OCI-LY1 (cell line): ENCODE results near the gene MAPK8.

Source experiments
- H2AFZ ChIP-seq: fragments of 200-600 bp; sonication (generic), shearing (Covaris generic); 2 replicates; pipeline ENCODE4 v1.6.0; 2014; ENCODE audit warnings: antibody characterized with exemption, mild to moderate bottlenecking, low read length
- H3F3A ChIP-seq: fragments of 200-600 bp; sonication (generic), shearing (Covaris generic); 2 replicates; pipeline ENCODE4 v1.6.0; 2014; ENCODE audit warnings: mild to moderate bottlenecking, antibody characterized with exemption, low read length, moderate library complexity; ENCODE audit not compliant: insufficient read depth
- H3K27ac ChIP-seq: fragments of 200-600 bp; sonication (generic); 2 replicates; pipeline ENCODE4 v1.5.1; 2014; ENCODE audit warnings: low read length, mixed run types, mild to moderate bottlenecking, low read depth; ENCODE audit not compliant: poor library complexity, severe bottlenecking
- H3K27me3 ChIP-seq: fragments of 200-600 bp; sonication (generic); 2 replicates; pipeline ENCODE4 v1.6.0; 2014; ENCODE audit warnings: antibody characterized with exemption, mild to moderate bottlenecking, low read length, moderate library complexity; ENCODE audit not compliant: insufficient read depth
- H3K36me3 ChIP-seq: fragments of 200-600 bp; sonication (generic); 2 replicates; pipeline ENCODE4 v1.6.1; 2014; ENCODE audit warnings: mild to moderate bottlenecking, antibody characterized with exemption, low read length, moderate library complexity, mixed read lengths; ENCODE audit not compliant: insufficient read depth
- H3K4me1 ChIP-seq: fragments of 200-600 bp; sonication (generic); 2 replicates; pipeline ENCODE4 v1.5.1; 2014; ENCODE audit warnings: mild to moderate bottlenecking, low read length, moderate library complexity; ENCODE audit not compliant: insufficient read depth, severe bottlenecking
- H3K4me2 ChIP-seq: fragments of 200-600 bp; sonication (generic), shearing (Covaris generic); 2 replicates; pipeline ENCODE4 v1.6.1; 2014; ENCODE audit warnings: low read length
- H3K4me3 ChIP-seq: fragments of 200-600 bp; sonication (generic); 2 replicates; pipeline ENCODE4 v1.5.1; 2014; ENCODE audit warnings: low read length, low read depth, mild to moderate bottlenecking, mixed read lengths; ENCODE audit not compliant: poor library complexity, severe bottlenecking
- H3K79me2 ChIP-seq: fragments of 200-600 bp; shearing (Covaris generic); 2 replicates; pipeline ENCODE4 v1.6.1; 2016; ENCODE audit warnings: mixed run types, low read length, mixed read lengths; ENCODE audit not compliant: insufficient read depth
- H3K9ac ChIP-seq: fragments of 200-600 bp; sonication (generic), shearing (Covaris generic); 2 replicates; pipeline ENCODE4 v1.6.1; 2014; ENCODE audit warnings: mild to moderate bottlenecking, low read length, mixed read lengths
- H3K9me2 ChIP-seq: fragments of 200-600 bp; sonication (generic), shearing (Covaris generic); 2 replicates; pipeline ENCODE4 v1.6.1; 2014; ENCODE audit warnings: low read depth, mild to moderate bottlenecking, low read length, mixed read lengths
- H3K9me3 ChIP-seq: fragments of 200-600 bp; shearing (Covaris generic); 2 replicates; pipeline ENCODE4 v1.6.1; 2014; ENCODE audit warnings: low read length, mixed read lengths
- H4K20me1 ChIP-seq: fragments of 200-600 bp; sonication (generic), shearing (Covaris generic); 2 replicates; pipeline ENCODE4 v1.6.0; 2016; ENCODE audit warnings: mild to moderate bottlenecking, low read length; ENCODE audit not compliant: insufficient read depth
- CTCF ChIP-seq: fragments of 200-600 bp; sonication (generic), shearing (Covaris generic); IDR thresholded peaks from 2 replicates; pipeline ENCODE4 v1.5.1; 2017; ENCODE audit warnings: mild to moderate bottlenecking, antibody characterized with exemption, low read length, moderate library complexity, mixed read lengths
- EZH2 ChIP-seq: fragments of 200-600 bp; sonication (generic), shearing (Covaris generic); IDR thresholded peaks from 2 replicates; pipeline ENCODE4 v1.8.0; 2017; ENCODE audit warnings: borderline replicate concordance, mixed run types, mild to moderate bottlenecking, antibody characterized with exemption, low read length, moderate library complexity, mixed read lengths

The MAPK8 gene

GRCh38 chr10:48456361-48456804 is 149.9 kb downstream of the MAPK8 start:
- H3F3A ChIP-seq = no peaks in the 10 kb centered on the region
- no peaks in the 10 kb centered on the region for H3K9me3 ChIP-seq
- H3K9me2 ChIP-seq = no peaks in the 10 kb centered on the region
- no peaks in the 10 kb centered on the region for H3K27me3 ChIP-seq
- no peak for TF ChIP-seq CTCF
- no peak for TF ChIP-seq EZH2
- H3K27ac ChIP-seq = no peak overlapping the region
- no peak overlapping the region for H3K9ac ChIP-seq
- H3K4me2 ChIP-seq = no peak overlapping the region
- H2AFZ ChIP-seq = no peak overlapping the region
- H3K4me1 ChIP-seq = no peaks in the 10 kb centered on the region
- no peaks in the 10 kb centered on the region for H3K79me2 ChIP-seq
- no peaks in the 10 kb centered on the region for H3K36me3 ChIP-seq
- no peak overlapping the region for H3K4me3 ChIP-seq
- H4K20me1 ChIP-seq = no peaks in the 10 kb centered on the region

DNA sequence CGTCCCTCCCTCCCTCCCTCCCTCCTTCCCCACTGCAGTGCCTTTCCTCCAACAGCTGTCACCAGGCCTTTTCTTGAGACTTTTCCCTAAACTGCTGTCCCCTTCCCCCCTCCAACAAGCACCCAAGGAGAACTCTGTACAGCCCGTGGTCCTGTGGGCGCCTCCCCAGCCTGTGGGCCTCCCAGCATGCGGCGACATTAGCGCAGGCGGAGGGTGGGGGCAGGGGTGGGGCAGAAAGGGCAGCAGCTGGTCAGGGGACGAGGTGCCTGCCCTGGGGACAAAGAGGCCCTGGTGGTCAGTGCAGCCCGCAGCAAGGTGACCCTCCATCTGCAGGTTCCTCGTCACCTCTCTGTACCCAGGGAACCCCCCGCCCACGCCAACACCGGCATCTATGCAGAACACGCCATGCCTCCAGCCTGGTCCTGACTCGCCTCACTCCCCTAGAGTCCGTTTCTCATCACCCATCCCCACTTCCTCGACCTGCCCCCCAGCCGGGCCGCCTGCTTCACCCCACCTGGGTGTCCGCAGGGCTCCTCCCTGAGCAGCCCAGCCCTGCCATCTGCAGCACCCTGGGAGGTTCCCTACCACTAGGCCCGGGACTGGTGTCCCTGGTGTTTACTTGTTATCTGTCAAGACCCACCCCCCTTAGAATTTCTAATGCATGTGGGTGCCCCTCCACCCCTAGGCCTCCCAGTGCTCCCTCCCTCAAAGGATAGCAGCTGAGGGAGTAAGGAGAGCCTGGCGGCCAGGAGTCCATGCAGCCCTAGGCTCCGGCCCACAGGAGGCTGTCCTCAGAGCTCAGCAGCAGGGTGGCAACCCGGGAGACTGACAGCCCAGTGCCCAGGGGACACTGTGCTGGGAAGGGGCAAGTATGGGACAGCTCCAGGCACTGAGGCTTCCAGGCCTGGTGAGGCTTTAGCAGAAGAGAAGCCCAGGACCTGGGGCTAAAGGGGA is 150.6 kb downstream of the MAPK8 start:
- H3K9ac ChIP-seq = no peak overlapping the region
- no peaks in the 10 kb centered on the region for H3K79me2 ChIP-seq
- no peak overlapping the region for H3K4me3 ChIP-seq
- H2AFZ ChIP-seq = no peak overlapping the region
- no peak overlapping the region for H3K27ac ChIP-seq
- no peaks in the 10 kb centered on the region for H3K4me1 ChIP-seq
- H3F3A ChIP-seq = no peaks in the 10 kb centered on the region
- no peaks in the 10 kb centered on the region for H4K20me1 ChIP-seq
- no peak overlapping the region for H3K4me2 ChIP-seq
- H3K36me3 ChIP-seq = no peaks in the 10 kb centered on the region
- no peaks in the 10 kb centered on the region for H3K9me3 ChIP-seq
- no peaks in the 10 kb centered on the region for H3K27me3 ChIP-seq
- no peaks in the 10 kb centered on the region for H3K9me2 ChIP-seq
- TF ChIP-seq CTCF (no peak), EZH2 (no peak)

GRCh38 chr10:48457949-48458661 is 151.6 kb downstream of the MAPK8 start:
- Histone ChIP-seq H3K27me3 (no peaks in the 10 kb centered on the region), H3K36me3 (no peaks in the 10 kb centered on the region), H3K4me2 (no peak overlapping the region), H2AFZ (no peak overlapping the region), H3F3A (no peaks in the 10 kb centered on the region), H3K4me1 (no peaks in the 10 kb centered on the region), H3K27ac (no peak overlapping the region), H4K20me1 (no peaks in the 10 kb centered on the region), H3K4me3 (no peak overlapping the region), H3K9ac (no peak overlapping the region), H3K9me3 (no peaks in the 10 kb centered on the region), H3K9me2 (no peaks in the 10 kb centered on the region), H3K79me2 (no peaks in the 10 kb centered on the region)
- TF ChIP-seq CTCF (no peak), EZH2 (no peak)
